Measurements from ENCODE around the gene TBX10.

GRCh38 chr11:67613960-67614715, 25.4 kb downstream of the TBX10 start:
- TF ChIP-seq CTCF (IDR thresholded peaks at IDR 0.05; ENCODE audit: extremely low read depth in 1 of 2, insufficient read depth in 1 of 2, low read depth in 1 of 2, low read length in 2 of 2) = peak; percentile 63 to 92
- no peak for TF ChIP-seq EZH2 (IDR thresholded peaks at IDR 0.05; ENCODE audit: borderline replicate concordance, low read depth, low read length, severe bottlenecking)
